HAP-1 (cell line): ENCODE data around the gene SETD4.

Experiments used
- DNase-seq, 2 experiments: peaks; one replicate each; pipeline ENCODE4 v3.0.0-alpha.2; 2016 to 2020; ENCODE audit warnings: low spot score in 2 of 2
- H3K27me3 ChIP-seq: fragments of 250-450 bp; sonication (Bioruptor Pico); 2 replicates; pipeline ENCODE4 v1.5.1; 2020; ENCODE audit warnings: low read depth, mild to moderate bottlenecking, moderate library complexity
- H3K36me3 ChIP-seq: fragments of 250-450 bp; sonication (Bioruptor Pico); replicated peaks from 2 replicates; pipeline ENCODE4 v1.5.1; 2020; ENCODE audit warnings: mild to moderate bottlenecking
- H3K4me1 ChIP-seq: fragments of 250-450 bp; sonication (Bioruptor Pico); 2 replicates; pipeline ENCODE4 v1.5.1; 2020; ENCODE audit warnings: mild to moderate bottlenecking
- H3K4me3 ChIP-seq: fragments of 250-450 bp; sonication (Bioruptor Pico); 2 replicates; pipeline ENCODE4 v1.5.1; 2020; ENCODE audit warnings: mild to moderate bottlenecking, moderate library complexity
- H3K9me3 ChIP-seq: fragments of 250-450 bp; sonication (Bioruptor Pico); 2 replicates; pipeline ENCODE4 v1.5.1; 2020; ENCODE audit warnings: mild to moderate bottlenecking, moderate library complexity
- in situ Hi-C: fragments of 300-500 bp; cut with MboI; formaldehyde crosslinking; loops from 3 replicates; pipeline ENCODE4 v1.14.3; 2020; ENCODE audit warnings: low sequenced_read_pairs, inconsistent platforms, mixed read lengths

Gene SETD4

DNA sequence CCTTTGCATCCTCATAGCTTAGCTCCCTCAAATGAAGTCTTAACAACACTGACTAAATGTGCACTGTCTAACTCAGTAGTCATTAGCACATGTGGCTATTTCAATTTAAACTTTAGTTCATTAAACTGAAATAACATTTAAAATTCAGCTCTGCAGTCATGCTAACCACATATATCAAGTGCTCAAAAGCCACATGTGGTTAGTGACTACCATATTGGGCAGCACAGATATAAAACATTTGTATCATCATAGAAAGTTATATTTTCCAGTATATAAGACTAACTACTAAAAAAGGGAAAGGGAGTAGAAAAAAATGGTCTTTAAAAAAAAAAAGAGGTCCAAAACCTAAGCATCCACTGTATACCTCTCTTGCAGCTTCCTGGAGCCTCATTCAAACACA is 64.1 kb downstream of the SETD4 start:
- in situ Hi-C loops = no loop called here
- no peaks in the 10 kb centered on the region for H3K9me3 ChIP-seq
- H3K27me3 ChIP-seq = peaks cover 2% of the 10 kb centered on the region; the same call in 1 of the 2 replicates

DNA sequence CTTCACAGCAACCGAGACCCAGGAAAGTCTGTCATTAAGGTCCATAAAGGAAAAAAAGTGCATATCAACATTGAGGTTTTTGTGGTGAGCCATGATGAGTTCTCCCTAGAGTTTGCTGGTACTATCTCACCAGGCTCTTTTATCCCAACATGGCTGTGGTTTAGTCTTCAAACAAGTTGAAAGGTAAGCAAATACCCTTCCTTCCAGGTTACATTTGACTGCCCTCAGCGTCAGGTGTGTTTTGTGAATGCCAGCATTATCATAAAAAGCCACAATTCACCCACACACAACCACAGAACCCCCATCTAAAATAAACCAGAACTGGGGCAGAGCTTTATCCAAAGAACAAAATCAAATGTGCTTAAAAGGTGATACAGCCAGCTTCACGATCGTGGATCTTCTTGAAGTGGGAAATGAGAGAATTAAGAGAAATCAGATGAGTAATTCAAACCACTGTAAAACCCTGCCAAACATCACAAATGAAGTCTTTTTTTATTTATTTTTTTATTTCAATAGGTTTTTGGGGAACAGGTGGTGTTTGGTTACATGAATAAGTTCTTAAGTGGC is 64.7 kb downstream of the SETD4 start:
- peaks cover 2% of the 10 kb centered on the region; the same call in 1 of the 2 replicates for H3K27me3 ChIP-seq
- no peaks in the 10 kb centered on the region for H3K9me3 ChIP-seq
- in situ Hi-C loops = no loop called here
- no peaks in the 10 kb centered on the region for H3K36me3 ChIP-seq
- DNase-seq = no peak
- no peaks in the 10 kb centered on the region for H3K4me1 ChIP-seq
- no peak overlapping the region for H3K4me3 ChIP-seq

More for the DNA sequence above, 64.1 kb downstream of the SETD4 start:
- Histone ChIP-seq H3K4me1 (no peaks in the 10 kb centered on the region), H3K36me3 (no peaks in the 10 kb centered on the region), H3K4me3 (no peak overlapping the region)
- no peak for DNase-seq

DNA sequence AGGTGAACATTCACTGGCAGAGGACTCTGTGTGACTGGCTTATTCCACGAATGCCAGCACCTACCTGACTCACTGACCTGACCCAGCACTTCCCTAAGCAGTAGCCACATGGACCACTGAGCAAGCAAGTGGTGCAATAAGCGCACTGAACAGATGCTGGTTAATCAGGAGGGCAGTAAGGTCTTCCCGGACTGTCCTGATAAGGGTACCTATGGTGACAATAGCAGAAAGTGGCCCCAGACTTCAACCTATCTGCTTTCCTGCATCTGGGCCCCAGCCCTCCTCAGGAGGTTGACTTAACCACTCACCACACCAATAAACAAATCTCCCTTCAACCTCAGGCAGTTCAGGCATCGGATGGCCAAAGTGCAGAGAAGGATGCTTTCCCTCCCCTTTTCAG is 65.7 kb downstream of the SETD4 start:
- Histone ChIP-seq H3K36me3 (no peaks in the 10 kb centered on the region), H3K27me3 (peaks cover 2% of the 10 kb centered on the region; the same call in 1 of the 2 replicates), H3K4me1 (no peaks in the 10 kb centered on the region), H3K9me3 (no peaks in the 10 kb centered on the region), H3K4me3 (no peak overlapping the region)
- no peak for DNase-seq
- in situ Hi-C loops = no loop called here

DNA sequence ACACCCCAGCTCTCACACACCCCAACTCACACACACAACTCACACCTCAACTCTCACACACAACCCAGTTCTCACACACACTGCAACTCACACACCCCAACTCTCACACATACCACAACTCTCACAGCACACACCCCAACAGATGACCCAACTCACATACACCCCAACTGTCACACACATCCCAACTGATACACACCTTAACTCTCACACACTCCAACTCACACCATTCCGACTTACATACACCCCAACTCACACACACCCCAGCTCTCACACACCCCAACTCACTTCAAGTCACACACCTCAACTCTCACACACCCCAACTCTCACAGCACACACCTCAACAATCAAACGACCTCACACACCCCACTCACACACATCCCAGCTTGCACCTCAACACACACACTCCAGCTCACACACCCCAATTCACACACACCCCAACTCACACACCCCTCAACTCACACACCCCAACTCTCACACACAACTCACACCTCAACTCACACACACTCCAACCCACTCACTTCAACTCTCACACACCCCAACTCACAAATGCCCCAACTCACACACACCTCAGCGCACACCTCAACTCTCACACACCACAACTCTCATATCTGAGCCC is 66.3 kb downstream of the SETD4 start:
- DNase-seq = no peak
- Histone ChIP-seq H3K27me3 (peaks cover 2% of the 10 kb centered on the region; the same call in 1 of the 2 replicates), H3K9me3 (no peaks in the 10 kb centered on the region), H3K36me3 (no peaks in the 10 kb centered on the region), H3K4me3 (no peak overlapping the region), H3K4me1 (no peaks in the 10 kb centered on the region)
- in situ Hi-C loops = no loop called here

DNA sequence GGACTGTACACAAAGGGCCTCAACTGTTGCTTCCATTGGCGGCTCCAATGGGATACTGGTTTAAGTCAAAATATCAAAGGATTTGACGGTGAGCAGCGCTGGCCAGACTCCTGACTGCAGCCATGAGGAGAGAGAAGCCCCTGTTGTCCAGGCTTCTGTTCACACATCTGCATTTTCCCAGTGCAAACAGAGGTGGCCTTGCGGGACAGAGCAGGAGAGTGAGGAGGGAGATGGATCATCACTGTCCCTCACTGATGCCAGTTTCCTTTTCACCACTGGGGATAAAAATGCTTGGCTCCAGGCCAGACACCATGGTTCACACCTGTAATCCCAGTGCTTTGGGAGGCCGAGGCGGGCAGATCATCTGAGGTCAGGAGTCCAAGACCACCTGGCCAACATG is 69.2 kb downstream of the SETD4 start:
- H3K27me3 ChIP-seq = peaks cover 2% of the 10 kb centered on the region; the same call in 1 of the 2 replicates
- in situ Hi-C loops = no loop called here
- DNase-seq = no peak
- H3K9me3 ChIP-seq = no peaks in the 10 kb centered on the region
- no peak overlapping the region for H3K4me3 ChIP-seq
- H3K36me3 ChIP-seq = no peaks in the 10 kb centered on the region
- H3K4me1 ChIP-seq = no peaks in the 10 kb centered on the region

DNA sequence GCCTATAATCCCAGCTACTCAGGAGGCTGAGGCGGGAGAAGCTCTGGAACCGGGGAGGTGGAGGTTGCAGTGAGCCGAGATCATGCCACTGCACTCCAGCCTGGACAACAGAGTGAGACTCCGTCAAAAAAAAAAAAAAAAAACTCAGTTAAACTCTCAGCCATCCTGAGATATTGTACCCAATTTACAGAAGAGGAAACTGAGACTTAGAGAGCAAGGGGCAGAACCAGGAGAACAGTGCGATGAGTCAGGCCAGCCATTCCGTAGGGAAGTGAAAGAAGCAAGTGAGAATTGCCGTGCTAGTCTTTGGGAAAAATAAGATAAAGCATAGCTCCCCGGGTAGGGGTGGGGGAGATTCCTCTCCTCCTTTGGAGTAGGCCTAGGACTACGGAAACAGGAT is 69.7 kb downstream of the SETD4 start:
- Histone ChIP-seq H3K4me3 (no peak overlapping the region), H3K27me3 (no peaks in the 10 kb centered on the region; the same call in 1 of the 2 replicates), H3K9me3 (no peaks in the 10 kb centered on the region), H3K36me3 (no peaks in the 10 kb centered on the region), H3K4me1 (no peaks in the 10 kb centered on the region)
- in situ Hi-C loops = no loop called here
- DNase-seq = no peak

DNA sequence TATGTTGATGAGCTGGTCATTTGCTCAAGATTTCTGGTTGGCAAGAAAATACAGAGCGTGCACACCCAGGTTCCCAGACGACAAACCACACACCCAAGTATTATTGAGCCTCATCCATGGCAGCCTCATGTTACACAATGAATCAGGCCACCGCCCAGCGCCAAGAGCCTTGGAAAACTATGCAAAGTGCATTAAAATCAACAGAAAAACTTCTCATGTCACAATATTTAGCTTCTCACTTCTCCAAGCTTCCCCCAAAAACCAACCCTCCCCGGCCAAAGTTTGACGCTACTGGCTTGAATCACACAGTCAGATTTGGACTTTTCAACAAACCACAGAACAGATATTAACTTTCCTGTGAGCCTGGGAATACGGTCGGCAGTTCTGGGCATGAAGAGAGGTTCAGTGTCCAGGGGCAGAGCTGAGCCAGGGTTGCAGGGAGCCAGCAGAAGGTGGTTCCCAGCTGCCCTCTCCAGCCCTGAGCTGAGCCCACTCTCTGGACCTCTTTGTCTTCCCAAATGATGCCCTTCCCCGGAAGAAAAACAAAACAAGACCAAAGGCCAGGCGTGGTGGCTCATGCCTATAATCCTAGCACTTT is 71.1 kb downstream of the SETD4 start:
- no peak overlapping the region for H3K4me3 ChIP-seq
- H3K36me3 ChIP-seq = no peaks in the 10 kb centered on the region
- H3K4me1 ChIP-seq = no peaks in the 10 kb centered on the region
- in situ Hi-C loops = no loop called here
- H3K27me3 ChIP-seq = no peaks in the 10 kb centered on the region
- DNase-seq = no peak
- no peaks in the 10 kb centered on the region for H3K9me3 ChIP-seq

DNA sequence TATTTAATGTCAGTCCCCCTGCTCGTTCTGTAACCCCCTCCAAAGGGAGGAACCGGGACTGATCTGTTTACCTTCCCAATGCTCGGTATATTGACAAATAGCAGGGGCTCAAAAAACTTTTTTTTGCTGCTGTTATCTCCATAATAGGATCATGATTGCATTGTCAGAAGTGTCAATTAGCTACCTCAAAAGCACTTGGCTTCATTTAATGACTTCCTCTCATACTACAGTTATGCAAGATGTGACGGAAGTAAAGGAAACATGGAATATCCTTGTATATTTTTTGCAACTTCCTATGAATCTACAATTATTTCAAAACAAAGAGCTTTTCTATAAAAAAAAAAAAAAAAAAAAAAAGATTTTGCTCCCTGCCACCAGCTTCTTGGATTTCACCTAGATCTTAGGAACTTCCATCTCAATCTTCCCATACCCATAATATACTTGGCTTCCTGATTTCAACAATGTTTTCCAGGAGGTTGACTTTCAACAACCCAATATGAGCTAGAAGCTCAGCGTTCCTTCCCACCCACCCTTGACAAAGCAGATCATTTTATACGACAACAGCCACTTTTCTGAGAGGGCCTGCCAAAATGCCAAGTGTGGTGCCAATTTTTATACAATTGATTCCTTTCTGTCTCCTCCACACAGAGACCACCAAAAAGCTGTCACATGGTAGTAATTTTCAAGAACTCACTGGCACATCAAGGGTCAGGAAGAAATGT is 71.7 kb downstream of the SETD4 start:
- no peaks in the 10 kb centered on the region for H3K27me3 ChIP-seq
- no peaks in the 10 kb centered on the region for H3K4me1 ChIP-seq
- no peak for DNase-seq
- H3K4me3 ChIP-seq = no peak overlapping the region
- in situ Hi-C loops = no loop called here
- no peaks in the 10 kb centered on the region for H3K36me3 ChIP-seq
- H3K9me3 ChIP-seq = no peaks in the 10 kb centered on the region

DNA sequence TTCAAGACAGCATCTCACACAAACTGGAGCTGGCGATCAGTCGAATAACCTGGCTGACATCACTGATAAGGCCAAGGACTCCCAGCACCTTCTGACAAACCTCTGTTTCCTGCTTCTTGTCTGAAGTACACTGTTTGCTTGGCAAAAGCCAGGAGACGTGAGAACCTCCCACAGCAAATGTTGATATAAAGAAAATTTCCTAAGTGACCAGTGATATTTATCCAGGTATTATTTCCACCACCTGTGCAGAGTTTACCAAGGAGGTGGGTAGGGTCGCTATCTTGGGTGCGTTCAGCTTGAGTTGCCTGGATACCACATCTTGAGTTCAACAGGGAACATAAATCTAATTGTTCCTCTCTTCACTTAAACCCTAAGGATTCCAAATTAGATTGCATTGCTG is 72.9 kb downstream of the SETD4 start:
- no peaks in the 10 kb centered on the region for H3K36me3 ChIP-seq
- DNase-seq = no peak
- in situ Hi-C loops = no loop called here

DNA sequence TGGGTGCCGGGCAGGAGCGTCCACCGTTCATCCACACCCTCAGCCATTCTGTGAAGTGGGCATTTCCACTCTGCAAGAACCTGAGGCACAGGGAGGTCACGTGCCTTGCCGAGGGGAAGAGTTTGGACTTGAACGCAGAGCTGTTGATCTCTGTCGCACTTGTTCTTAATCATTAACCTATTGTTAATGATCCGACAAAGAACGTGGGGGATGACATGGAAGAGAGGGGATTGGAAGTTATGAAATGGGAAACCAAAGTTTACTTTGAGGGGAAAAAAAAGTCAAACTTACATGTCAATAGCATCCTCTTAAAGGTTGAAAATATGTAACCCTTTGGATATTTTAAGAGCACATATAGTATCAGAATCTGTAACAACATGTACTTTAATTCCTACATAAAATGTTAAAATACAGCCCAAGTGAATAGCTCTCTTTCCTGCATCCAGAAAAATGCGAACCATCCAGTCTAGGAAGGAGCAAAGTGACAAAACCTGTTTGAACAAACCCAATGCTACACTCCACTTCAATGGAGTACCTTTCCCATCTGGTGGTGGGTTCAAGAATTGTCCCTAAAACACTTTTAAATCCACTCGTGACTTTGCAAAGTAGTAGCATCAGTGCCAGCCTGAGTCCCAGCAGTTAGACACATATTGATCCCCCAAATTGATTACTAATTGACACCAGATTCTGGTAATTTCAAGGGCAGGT is 75.5 kb downstream of the SETD4 start:
- no peaks in the 10 kb centered on the region for H3K27me3 ChIP-seq
- no peaks in the 10 kb centered on the region for H3K9me3 ChIP-seq
- H3K36me3 ChIP-seq = no peaks in the 10 kb centered on the region
- in situ Hi-C loops = no loop called here
- no peak for DNase-seq
- H3K4me1 ChIP-seq = no peaks in the 10 kb centered on the region
- no peak overlapping the region for H3K4me3 ChIP-seq

More for the DNA sequence above, 72.9 kb downstream of the SETD4 start:
- H3K4me1 ChIP-seq = no peaks in the 10 kb centered on the region
- H3K4me3 ChIP-seq = no peak overlapping the region
- H3K9me3 ChIP-seq = no peaks in the 10 kb centered on the region
- H3K27me3 ChIP-seq = no peaks in the 10 kb centered on the region
